ENCODE results near the gene ATP2B2.

Gene ATP2B2

GRCh38 chr3:10453431-10454163 is 51.8 kb downstream of the ATP2B2 start:
- no peak for DNase-seq (ENCODE audit: low read depth in 1 of 2, low spot score in 1 of 2)

GRCh38 chr3:10450494-10451440 is 54.6 kb downstream of the ATP2B2 start:
- DNase-seq (ENCODE audit: low read depth in 1 of 2, low spot score in 1 of 2): no peak

GRCh38 chr3:10449436-10449835 is 56.0 kb downstream of the ATP2B2 start:
- DNase-seq (ENCODE audit: low read depth in 1 of 2, low spot score in 1 of 2): no peak

DNA sequence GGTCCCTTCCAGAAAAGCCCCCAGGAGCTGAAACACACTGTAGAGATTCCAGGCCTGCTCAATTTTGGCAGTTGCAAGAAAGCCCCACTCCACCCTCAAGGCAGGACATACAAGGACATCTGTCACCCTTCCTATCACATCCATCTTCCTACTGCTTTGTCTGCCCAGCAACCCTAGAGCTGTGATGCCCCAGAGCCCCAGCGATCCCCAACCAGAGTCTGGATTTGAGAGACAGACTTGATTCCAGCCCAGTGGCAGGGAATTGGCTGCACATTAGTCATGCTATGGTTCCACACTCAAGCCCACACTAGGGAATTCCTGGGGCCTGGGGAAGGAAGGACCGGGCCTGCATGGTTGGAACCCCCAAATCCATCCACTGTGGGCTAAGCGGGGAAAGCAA is 56.8 kb downstream of the ATP2B2 start:
- DNase-seq (ENCODE audit: low read depth in 1 of 2, low spot score in 1 of 2): no peak

GRCh38 chr3:10447527-10448260 is 57.7 kb downstream of the ATP2B2 start:
- DNase-seq (ENCODE audit: low read depth in 1 of 2, low spot score in 1 of 2): no peak

DNA sequence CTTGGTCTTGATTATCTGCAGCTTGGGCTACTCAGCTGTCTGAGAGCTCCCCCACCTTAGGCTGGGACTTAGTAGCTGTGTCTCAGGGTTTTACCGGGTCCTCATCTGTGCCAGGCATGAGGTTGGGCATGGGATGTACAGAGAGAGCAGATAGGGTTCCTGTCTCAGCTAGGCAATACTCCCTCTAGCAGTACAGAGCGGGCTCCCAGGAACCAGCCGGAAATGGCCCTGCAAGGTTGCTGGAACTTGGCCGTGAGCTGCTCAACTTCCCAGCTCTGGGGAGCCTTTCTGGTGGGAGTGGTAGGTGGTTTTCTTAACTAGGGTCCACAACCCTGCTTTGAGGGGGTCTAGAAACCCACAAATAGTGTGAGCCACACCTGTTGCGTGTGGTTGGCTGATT is 58.3 kb downstream of the ATP2B2 start:
- no peak for DNase-seq (ENCODE audit: low read depth in 1 of 2, low spot score in 1 of 2)

DNA sequence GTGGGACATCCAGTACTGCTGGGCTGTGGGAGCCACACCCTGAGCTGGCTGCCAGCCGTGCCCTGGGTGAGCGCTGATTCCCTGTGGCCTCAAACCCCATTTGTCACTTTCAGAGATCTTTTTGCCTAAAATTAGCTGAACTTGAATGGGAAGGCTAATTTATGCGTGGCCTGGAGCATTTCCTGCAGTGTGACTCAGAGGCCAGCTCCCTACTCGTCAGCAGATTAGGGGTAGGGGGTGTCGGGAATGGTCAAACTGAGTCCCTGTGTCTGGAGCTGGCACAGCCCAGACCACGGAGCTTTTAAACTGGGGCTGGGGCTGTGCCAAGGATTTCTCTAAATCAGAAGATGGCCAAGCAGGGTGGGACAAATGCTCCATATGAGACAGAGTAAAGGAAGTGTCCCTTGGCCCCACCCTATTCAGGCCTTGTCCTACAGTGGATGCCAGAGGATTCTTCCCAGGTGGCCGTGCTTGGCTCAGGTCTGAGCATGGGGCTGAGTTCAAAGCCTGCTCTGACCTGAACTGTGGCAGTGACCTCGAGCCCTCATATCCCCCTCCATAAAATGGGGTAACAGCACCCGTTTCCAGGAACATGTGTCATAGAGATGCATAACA is 59.7 kb downstream of the ATP2B2 start:
- DNase-seq (ENCODE audit: low read depth in 1 of 2, low spot score in 1 of 2): no peak

DNA sequence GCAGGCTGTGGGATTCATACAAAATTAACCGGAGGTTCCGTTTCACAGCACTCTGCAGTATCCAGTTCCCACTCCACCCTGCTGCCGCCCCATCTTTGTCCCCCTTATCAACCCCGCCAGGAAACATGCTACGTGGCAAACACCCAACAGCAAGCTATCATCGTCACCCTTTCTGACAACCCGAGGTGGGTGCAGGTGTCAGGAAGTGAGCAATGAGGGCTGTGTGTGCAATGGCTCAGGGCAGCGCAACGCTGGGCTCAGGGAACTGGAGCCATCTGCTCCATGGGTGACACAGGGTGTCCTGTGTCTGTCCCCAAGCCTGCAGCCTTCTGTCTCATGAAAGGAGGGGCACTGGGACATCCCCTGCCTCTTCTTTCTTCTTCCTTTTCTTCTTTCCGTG is 60.9 kb downstream of the ATP2B2 start:
- DNase-seq (ENCODE audit: low read depth in 1 of 2, low spot score in 1 of 2): no peak

DNA sequence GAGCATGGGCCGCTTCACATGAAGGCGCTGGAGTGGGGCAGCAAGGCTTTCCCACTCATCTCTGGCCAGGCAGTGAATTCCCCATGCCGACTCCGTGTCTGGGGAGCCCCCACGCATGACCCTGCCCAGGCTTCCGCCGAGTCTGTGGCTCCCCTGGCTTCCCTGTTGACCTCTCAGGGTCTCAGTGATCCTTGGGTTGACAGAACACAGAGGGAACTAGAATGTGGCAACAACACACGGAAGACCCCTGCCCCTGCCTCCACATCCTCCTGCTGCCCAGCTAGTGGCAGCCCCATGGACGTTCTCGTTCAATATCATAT is 61.3 kb downstream of the ATP2B2 start:
- no peak for DNase-seq (ENCODE audit: low read depth in 1 of 2, low spot score in 1 of 2)

DNA sequence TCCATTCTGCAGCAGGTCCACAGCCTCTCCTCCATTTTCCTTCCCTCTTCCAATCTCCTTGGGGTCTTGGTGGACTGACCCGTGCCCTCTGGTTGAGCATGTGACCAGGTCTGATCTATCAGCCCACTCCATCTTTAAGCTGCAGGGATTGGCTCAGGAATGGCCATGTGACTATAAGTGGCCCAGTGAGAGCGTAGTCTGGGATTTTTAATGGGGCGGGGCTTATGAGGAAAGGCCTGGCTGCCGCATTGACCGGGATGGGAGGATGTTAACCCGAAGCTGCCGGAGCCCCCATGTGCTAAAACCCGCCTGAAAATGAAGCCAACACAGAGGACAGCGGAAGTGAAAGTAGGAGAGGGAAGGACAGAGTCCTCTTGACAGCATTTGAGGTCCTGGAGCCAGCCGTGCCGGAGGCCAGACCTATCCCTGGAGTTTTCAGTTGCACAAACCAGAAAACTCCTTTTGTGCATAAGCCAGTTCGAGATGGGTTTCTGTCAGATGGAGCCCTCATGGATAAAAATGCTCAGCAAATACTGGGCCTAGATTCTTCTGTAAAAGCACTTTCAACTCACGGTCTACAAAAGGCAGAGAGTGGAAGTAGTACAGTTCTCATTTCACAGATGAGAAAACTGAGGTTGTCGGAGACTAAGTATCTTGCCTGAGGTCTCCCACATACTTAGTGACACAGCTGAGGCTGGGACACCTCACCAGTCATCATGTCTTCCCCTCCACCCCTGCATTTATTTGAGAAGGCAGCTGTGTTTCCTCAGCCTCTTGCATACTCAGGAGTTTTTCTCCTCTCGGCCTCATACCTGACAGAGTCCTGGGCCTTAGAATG is 61.9 kb downstream of the ATP2B2 start:
- no peak for DNase-seq (ENCODE audit: low read depth in 1 of 2, low spot score in 1 of 2)

GRCh38 chr3:10442151-10442795 is 63.1 kb downstream of the ATP2B2 start:
- no peak for DNase-seq (ENCODE audit: low read depth in 1 of 2, low spot score in 1 of 2)

GRCh38 chr3:10440684-10441083 is 64.7 kb downstream of the ATP2B2 start:
- no peak for DNase-seq (ENCODE audit: low read depth in 1 of 2, low spot score in 1 of 2)

DNA sequence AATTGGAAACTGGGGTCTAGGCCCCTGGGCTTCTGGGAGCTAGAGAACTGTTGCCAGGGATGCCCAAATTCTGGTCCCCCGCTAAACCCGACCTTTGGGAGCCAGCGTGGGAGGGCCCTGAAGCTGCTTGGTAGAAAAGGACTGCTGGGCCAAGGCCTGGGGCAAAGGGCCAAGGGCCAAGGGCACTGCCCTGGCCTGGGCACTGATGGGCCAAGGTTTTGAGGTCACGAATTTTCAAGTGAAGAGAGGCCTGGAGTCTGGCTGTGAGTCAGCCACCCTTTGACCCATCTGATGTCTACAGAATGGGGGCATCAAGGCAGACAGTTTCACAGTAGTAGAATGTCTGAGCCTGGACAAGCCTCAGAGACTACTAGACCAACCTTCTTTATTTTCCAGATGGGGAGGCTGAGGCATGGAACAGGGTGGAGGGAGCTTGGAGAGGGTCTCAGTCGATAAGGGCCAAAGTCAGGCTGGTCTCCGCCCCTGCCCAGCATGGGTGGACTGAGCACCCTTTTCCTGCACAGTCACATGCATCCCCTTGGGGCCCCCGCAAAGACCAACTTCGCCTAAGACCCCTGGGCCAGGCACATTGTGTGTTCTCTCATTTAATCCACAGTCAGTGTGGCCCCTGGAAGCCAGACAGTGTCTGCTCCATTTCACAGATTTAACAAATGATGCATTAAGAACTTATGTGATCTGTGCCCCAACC is 66.3 kb downstream of the ATP2B2 start:
- no peak for DNase-seq (ENCODE audit: low read depth in 1 of 2, low spot score in 1 of 2)

DNA sequence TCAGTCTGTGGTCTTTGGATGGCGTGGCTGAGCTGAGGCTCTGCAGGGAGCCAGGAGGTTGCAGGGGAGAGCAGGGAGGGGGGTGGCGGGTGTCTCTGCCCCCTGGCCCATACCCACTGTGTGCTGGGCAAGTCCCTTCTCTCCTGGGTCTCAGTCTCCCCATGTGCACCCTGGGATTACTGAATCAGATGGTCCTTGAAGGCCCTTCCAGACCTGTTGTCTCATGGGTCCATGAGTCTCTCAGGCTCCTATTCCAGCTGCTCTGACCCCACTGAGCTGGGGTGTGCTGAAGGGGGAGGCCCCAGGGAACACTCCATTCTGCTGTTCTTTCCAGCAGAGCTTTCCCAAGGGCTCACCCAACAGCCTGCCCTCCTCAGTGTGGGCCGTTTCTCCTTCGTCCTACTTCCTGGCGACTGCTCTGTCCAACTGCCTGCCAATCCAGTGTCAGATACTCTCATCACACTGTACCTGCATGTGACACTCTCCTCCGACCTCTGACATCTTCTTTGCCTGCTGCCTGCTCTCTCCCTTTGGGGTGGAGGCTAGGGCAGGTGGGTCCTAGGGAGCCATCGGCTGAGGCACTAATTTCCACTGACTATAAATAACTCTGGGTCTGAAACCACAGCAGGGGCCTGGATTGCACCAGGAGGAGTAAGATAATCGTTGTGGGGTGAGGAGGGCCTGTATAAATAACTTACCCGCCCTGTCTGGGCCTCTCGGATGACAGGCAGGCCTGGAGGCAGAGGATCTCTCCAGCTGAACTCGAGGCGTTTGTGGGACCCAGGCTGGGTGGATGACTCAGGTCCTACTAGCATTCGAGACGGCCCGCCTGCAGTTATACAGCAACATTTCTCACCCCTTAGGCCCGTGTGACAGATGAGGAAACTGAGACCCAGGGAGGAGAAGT is 67.1 kb downstream of the ATP2B2 start:
- DNase-seq (ENCODE audit: low read depth in 1 of 2, low spot score in 1 of 2): no peak

DNA sequence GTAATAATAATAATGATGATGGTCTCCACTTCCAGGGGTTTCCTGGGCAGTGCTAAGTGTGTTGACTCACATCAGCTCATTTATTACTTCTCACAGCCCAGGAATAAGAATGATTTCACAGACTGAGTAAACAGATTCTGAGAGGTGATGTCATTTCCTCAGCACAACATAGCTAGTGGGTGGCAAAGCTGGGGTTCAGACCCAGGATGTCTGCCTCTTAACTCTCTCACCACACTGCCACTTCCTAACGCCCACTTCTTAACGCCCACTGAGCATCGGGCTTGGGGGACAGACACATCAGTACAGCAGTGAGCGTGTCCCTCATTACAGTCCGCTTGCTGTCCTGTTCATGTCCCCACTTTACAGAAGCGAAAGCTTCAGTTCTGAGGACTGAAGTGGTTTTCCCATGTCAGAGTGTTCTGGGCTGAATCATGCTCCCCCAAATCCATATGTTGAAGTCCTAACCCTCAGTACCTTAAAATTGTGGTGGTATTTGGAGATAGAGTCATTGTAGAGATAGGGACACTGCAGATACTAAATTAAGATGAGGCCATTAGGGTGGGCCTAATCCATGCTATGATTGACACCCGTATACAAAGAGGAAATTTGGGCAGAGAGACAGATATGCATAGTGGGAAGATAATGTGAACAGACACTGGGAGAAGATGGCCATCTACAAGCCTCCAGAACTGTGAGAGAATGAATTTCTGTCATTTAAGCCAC is 68.0 kb downstream of the ATP2B2 start:
- peak; percentile 9 to 31 for DNase-seq (ENCODE audit: low read depth in 1 of 2, low spot score in 1 of 2)

DNA sequence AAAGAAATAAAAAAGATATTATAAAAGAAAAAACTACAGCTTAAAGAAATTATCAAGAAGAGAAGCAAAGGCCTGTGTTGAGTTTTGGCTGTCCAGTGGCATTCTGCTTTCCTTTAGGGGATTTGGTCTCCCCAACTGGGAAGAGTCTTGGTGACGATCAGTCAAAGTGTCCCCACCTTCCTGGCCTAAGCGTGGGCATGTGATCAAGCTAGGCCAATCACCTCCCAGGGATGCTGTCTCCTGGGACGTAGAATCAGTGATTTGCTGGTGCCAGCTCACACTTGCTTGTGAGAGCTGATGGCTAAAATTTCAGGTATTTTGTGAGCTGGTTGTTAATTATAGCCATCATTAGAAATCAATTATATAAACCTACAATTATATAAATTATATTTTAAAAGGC is 69.5 kb downstream of the ATP2B2 start:
- no peak for DNase-seq (ENCODE audit: low read depth in 1 of 2, low spot score in 1 of 2)

DNA sequence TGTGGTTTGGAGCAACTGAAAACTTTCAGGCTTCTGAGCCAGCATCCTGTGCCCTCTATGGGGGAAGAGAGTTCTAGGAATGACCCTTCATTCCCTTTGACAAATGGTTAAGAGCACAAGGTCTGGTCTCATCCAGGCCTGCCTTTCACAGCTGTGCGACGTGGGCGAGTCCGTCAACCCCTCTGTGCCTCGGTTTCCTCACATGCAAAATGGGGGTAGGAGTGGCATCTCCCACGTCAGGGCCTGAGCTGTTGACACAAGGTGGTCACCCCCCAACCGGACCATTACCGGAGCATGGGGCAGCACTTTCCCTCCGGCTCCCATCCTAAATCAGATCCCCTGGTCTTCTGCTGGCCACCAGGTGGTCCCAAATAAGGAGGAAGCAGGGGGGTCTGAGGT is 70.4 kb downstream of the ATP2B2 start:
- DNase-seq (ENCODE audit: low read depth in 1 of 2, low spot score in 1 of 2): no peak

Data from stimulated activated CD4-positive, alpha-beta T cell treated with anti-CD3 and anti-CD28 coated beads, Interleukin-15, amount 100 ng/mL, for 1 hour (primary cell).